ENCODE data around the gene FKBP4.

The FKBP4 gene

DNA sequence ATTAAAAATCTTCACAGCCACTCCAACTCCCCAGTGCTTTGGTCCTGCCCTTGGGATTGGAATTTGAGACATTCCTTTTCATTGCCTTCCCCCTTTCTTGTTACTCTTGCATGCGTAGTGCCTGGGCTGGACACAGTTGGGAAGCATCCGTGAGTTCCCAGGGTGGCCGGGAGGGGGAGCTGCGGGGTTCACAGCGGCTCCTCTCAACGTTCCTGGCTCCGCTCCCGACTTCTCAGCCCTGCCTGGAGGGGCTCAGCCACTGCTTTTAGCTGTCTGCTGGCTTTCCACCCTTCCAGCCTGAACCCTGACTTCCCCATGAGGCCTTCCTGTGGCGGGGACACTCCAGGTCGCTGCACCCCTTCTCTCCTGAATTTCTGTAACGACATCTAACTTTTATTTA, 58.9 kb downstream of the FKBP4 start:
- Histone ChIP-seq H3K27me3 (ENCODE audit: low read length) (no peaks in the 10 kb centered on the region), H3F3A (ENCODE audit: insufficient read depth) (no peaks in the 10 kb centered on the region), H3K4me2 (ENCODE audit: low read depth, low read length, poor library complexity, severe bottlenecking) (no peak overlapping the region), H3K4me3 (ENCODE audit: insufficient read depth, low read length, poor library complexity, severe bottlenecking) (no peak overlapping the region), H3K9ac (ENCODE audit: low read length) (no peak overlapping the region), H3K9me2 (replicated peaks; ENCODE audit: insufficient read depth, low read length) (no peaks in the 10 kb centered on the region), H2AFZ (ENCODE audit: low read depth, low read length, severe bottlenecking) (no peak overlapping the region), H4K20me1 (ENCODE audit: low read depth, low read length) (no peaks in the 10 kb centered on the region), H3K27ac (ENCODE audit: low read depth, low read length) (no peak overlapping the region), H3K79me2 (ENCODE audit: insufficient read depth, low read length) (no peaks in the 10 kb centered on the region), H3K9me3 (ENCODE audit: insufficient read depth, low read length) (no peaks in the 10 kb centered on the region), H3K36me3 (ENCODE audit: low read length) (no peaks in the 10 kb centered on the region)
- TF ChIP-seq, protein P1, sequence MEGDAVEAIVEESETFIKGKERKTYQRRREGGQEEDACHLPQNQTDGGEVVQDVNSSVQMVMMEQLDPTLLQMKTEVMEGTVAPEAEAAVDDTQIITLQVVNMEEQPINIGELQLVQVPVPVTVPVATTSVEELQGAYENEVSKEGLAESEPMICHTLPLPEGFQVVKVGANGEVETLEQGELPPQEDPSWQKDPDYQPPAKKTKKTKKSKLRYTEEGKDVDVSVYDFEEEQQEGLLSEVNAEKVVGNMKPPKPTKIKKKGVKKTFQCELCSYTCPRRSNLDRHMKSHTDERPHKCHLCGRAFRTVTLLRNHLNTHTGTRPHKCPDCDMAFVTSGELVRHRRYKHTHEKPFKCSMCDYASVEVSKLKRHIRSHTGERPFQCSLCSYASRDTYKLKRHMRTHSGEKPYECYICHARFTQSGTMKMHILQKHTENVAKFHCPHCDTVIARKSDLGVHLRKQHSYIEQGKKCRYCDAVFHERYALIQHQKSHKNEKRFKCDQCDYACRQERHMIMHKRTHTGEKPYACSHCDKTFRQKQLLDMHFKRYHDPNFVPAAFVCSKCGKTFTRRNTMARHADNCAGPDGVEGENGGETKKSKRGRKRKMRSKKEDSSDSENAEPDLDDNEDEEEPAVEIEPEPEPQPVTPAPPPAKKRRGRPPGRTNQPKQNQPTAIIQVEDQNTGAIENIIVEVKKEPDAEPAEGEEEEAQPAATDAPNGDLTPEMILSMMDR (IDR thresholded peaks at IDR 0.05; ENCODE audit: insufficient read depth, low read length, poor library complexity, severe bottlenecking) = no peak
- TF ChIP-seq EZH2phosphoT487 (conservative IDR thresholded peaks at IDR 0.05; ENCODE audit: low read length) = no peak
